H1 (cell line): ENCODE measurements around the gene TCF20. TPM values are rescaled to one million over a fixed set of nuclear protein-coding genes. Genes with fewer than 3 reads are reported as not detected.

Experiments
- CTCF ChIA-PET: fragments of 300-600 bp; sonication (Branson Sonifier 250); formaldehyde crosslinking; loops from one replicate; lab custom pipeline; 2021; ENCODE audit not compliant: partially characterized antibody; lab: Charles Lee
- POLR2A ChIA-PET: fragments of 300-600 bp; sonication (Branson Sonifier 250); formaldehyde crosslinking; loops from one replicate; lab custom pipeline; 2021; ENCODE audit warnings: inconsistent platforms; ENCODE audit not compliant: partially characterized antibody; lab: Charles Lee
- DNase-seq, 2 experiments: peaks; one replicate each; pipeline versions ENCODE4 v3.0.0 to v3.0.0-alpha.2; 2010 to 2022; ENCODE audit warnings: low spot score in 2 of 2, low read depth in 1 of 2, mixed read lengths in 1 of 2
- FAIRE-seq: peaks from 2 replicates; lab custom pipeline; 2011; peaks lifted over from hg19 to GRCh38; lab: Jason Lieb, UNC
- H2AFZ ChIP-seq: 2 replicates; pipeline ENCODE4 v1.8.1; 2012; ENCODE audit warnings: low read length, inconsistent platforms
- H2AK5ac ChIP-seq: 2 replicates; pipeline ENCODE4 v1.6.1; 2013; ENCODE audit warnings: low read depth, low read length
- H2BK120ac ChIP-seq: replicated peaks from 2 replicates; pipeline ENCODE3; 2013; ENCODE audit warnings: low read depth, low read length, inconsistent platforms
- H2BK12ac ChIP-seq: 2 replicates; pipeline ENCODE4 v1.6.1; 2013; ENCODE audit warnings: low read depth, low read length
- H2BK15ac ChIP-seq: 2 replicates; pipeline ENCODE4 v1.6.1; 2013; ENCODE audit warnings: low read length
- H2BK20ac ChIP-seq: 2 replicates; pipeline ENCODE4 v1.6.1; 2013; ENCODE audit warnings: low read length
- H2BK5ac ChIP-seq: 2 replicates; pipeline ENCODE4 v1.6.1; 2013; ENCODE audit warnings: low read depth, low read length
- H3K14ac ChIP-seq: 2 replicates; pipeline ENCODE4 v1.6.1; 2013; ENCODE audit warnings: inconsistent platforms; ENCODE audit not compliant: insufficient read length
- H3K18ac ChIP-seq: 2 replicates; pipeline ENCODE4 v1.6.1; 2013; ENCODE audit warnings: low read length; ENCODE audit errors: extremely low read depth
- H3K23ac ChIP-seq: 2 replicates; pipeline ENCODE4 v1.6.1; 2013; ENCODE audit warnings: inconsistent platforms; ENCODE audit not compliant: insufficient read length
- H3K23me2 ChIP-seq: 2 replicates; pipeline ENCODE4 v1.6.1; 2013; ENCODE audit warnings: low read depth, low read length
- H3K27ac ChIP-seq: 2 replicates; pipeline ENCODE4 v1.6.1; 2011; ENCODE audit warnings: low read depth, low read length, inconsistent platforms
- H3K27me3 ChIP-seq, 4 experiments: replicated peaks in 1 of 4; 1 replicate in 1 of 4; 2 replicates in 3 of 4; pipeline versions ENCODE4 v1.6.1 to v1.8.1; 2011 to 2013; ENCODE audit warnings: low read length in 3 of 4, mild to moderate bottlenecking in 3 of 4, inconsistent platforms in 2 of 4, mixed read lengths in 2 of 4, moderate library complexity in 1 of 4; ENCODE audit not compliant: control insufficient read depth in 3 of 4, insufficient read depth in 3 of 4; ENCODE audit errors: extremely low read depth in 1 of 4
- H3K36me3 ChIP-seq, 4 experiments: 2 replicates each; pipeline versions ENCODE4 v1.6.1 to v1.8.1; 2011 to 2013; ENCODE audit warnings: mild to moderate bottlenecking in 4 of 4, low read length in 3 of 4, moderate library complexity in 2 of 4, control low read depth in 1 of 4, inconsistent platforms in 1 of 4; ENCODE audit not compliant: insufficient read depth in 4 of 4, control insufficient read depth in 2 of 4
- H3K4ac ChIP-seq: replicated peaks from 2 replicates; pipeline ENCODE3; 2013; ENCODE audit warnings: low read length, low read depth, mixed read lengths, inconsistent platforms; ENCODE audit not compliant: insufficient read length
- H3K4me1 ChIP-seq, 4 experiments: replicated peaks in 1 of 4; 1 replicate in 1 of 4; 2 replicates in 3 of 4; pipeline versions ENCODE4 v1.6.1 to v1.8.1; 2011 to 2013; ENCODE audit warnings: low read length in 3 of 4, inconsistent platforms in 2 of 4, mixed read lengths in 1 of 4; ENCODE audit not compliant: insufficient read depth in 4 of 4, control insufficient read depth in 3 of 4
- H3K4me2 ChIP-seq, 2 experiments: 2 replicates each; pipeline versions ENCODE4 v1.6.1 to v1.8.1; 2011 to 2013; ENCODE audit warnings: low read depth in 2 of 2, low read length in 2 of 2, control low read depth in 1 of 2, inconsistent platforms in 1 of 2, mild to moderate bottlenecking in 1 of 2; ENCODE audit not compliant: insufficient read depth in 1 of 2
- H3K4me3 ChIP-seq, 4 experiments: fragments of 200-600, 300-600 bp in 1 of 4; sonication (generic), shearing (Covaris generic), sonication (Bioruptor Twin) in 1 of 4; 2 replicates each; pipeline versions ENCODE4 v1.5.1 to v1.8.1; 2011 to 2016; ENCODE audit warnings: low read length in 4 of 4, low read depth in 3 of 4, control low read depth in 2 of 4, inconsistent platforms in 2 of 4, mild to moderate bottlenecking in 2 of 4, mixed read lengths in 1 of 4, moderate library complexity in 1 of 4; ENCODE audit not compliant: insufficient read depth in 2 of 4; ENCODE audit errors: extremely low read depth in 1 of 4
- H3K56ac ChIP-seq: replicated peaks from 2 replicates; pipeline ENCODE3; 2013; ENCODE audit warnings: low read depth, mild to moderate bottlenecking, mixed read lengths, low read length, inconsistent platforms; ENCODE audit not compliant: insufficient read length
- H3K79me1 ChIP-seq: 2 replicates; pipeline ENCODE4 v1.6.1; 2013; ENCODE audit warnings: low read depth, low read length, control low read depth
- H3K79me2 ChIP-seq, 2 experiments: 2 replicates each; pipeline versions ENCODE4 v1.6.1 to v1.8.1; 2012 to 2013; ENCODE audit warnings: low read length in 2 of 2, mild to moderate bottlenecking in 2 of 2, inconsistent platforms in 1 of 2; ENCODE audit not compliant: insufficient read depth in 2 of 2, control insufficient read depth in 1 of 2
- H3K9ac ChIP-seq, 4 experiments: replicated peaks in 1 of 4; 1 replicate in 1 of 4; 2 replicates in 3 of 4; pipeline versions ENCODE4 v1.6.1 to v1.8.1; 2011 to 2013; ENCODE audit warnings: low read depth in 3 of 4, low read length in 3 of 4, control low read depth in 2 of 4, mild to moderate bottlenecking in 2 of 4, moderate library complexity in 2 of 4, inconsistent platforms in 1 of 4; ENCODE audit errors: extremely low read depth in 1 of 4
- H3K9me3 ChIP-seq, 2 experiments: 2 replicates each; pipeline versions ENCODE4 v1.6.1 to v1.8.1; 2012 to 2013; ENCODE audit warnings: mild to moderate bottlenecking in 2 of 2, moderate library complexity in 2 of 2, control low read depth in 1 of 2, inconsistent platforms in 1 of 2, low read depth in 1 of 2, low read length in 1 of 2, mixed read lengths in 1 of 2; ENCODE audit not compliant: insufficient read depth in 2 of 2
- H4K20me1 ChIP-seq, 2 experiments: replicated peaks in 1 of 2; 2 replicates each; pipeline versions ENCODE3 to v1.8.1; 2011 to 2013; ENCODE audit warnings: inconsistent platforms in 2 of 2, low read length in 2 of 2, mild to moderate bottlenecking in 1 of 2; ENCODE audit not compliant: insufficient read depth in 2 of 2, control insufficient read depth in 1 of 2
- H4K5ac ChIP-seq: 2 replicates; pipeline ENCODE4 v1.6.1; 2013; ENCODE audit warnings: low read length, low read depth, mixed read lengths, inconsistent platforms; ENCODE audit not compliant: insufficient read length
- H4K8ac ChIP-seq: 2 replicates; pipeline ENCODE4 v1.8.0; 2013; ENCODE audit warnings: mild to moderate bottlenecking, moderate library complexity, low read length, inconsistent platforms; ENCODE audit not compliant: insufficient read depth; ENCODE audit errors: extremely low read depth
- H4K91ac ChIP-seq: replicated peaks from 2 replicates; pipeline ENCODE3; 2013; ENCODE audit warnings: low read length, mixed read lengths, inconsistent platforms; ENCODE audit not compliant: insufficient read length
- GTF2F1 ChIP-seq: IDR thresholded peaks from 2 replicates; pipeline ENCODE4 v1.6.1; 2012; ENCODE audit warnings: low read depth, low read length, improper control_type of control experiment, borderline replicate concordance
- KDM5A ChIP-seq: fragments of 200-600 bp; IDR thresholded peaks from 2 replicates; pipeline ENCODE4 v1.7.1; 2012; ENCODE audit warnings: mild to moderate bottlenecking, low read length, inconsistent platforms, mixed read lengths
- MAFK ChIP-seq: IDR thresholded peaks from 2 replicates; pipeline ENCODE4 v1.6.1; 2012; ENCODE audit warnings: low read depth, mild to moderate bottlenecking, improper control_type of control experiment, low read length
- NANOG ChIP-seq: IDR thresholded peaks from 2 replicates; pipeline ENCODE4 v1.6.1; 2011; ENCODE audit warnings: low read length, low read depth, mild to moderate bottlenecking, inconsistent platforms; ENCODE audit not compliant: insufficient read depth, poor library complexity, severe bottlenecking
- POLR2AphosphoS5 ChIP-seq: IDR thresholded peaks from 2 replicates; pipeline ENCODE4 v1.6.1; 2011; ENCODE audit warnings: low read depth, low read length
- RFX5 ChIP-seq: IDR thresholded peaks from 2 replicates; pipeline ENCODE4 v1.6.1; 2011; ENCODE audit warnings: low read depth, low read length, improper control_type of control experiment, borderline replicate concordance
- SIN3A ChIP-seq, 2 experiments: IDR thresholded peaks in 1 of 2; conservative IDR thresholded peaks in 1 of 2; 2 replicates each; pipeline ENCODE4 v1.6.1; 2011 to 2012; ENCODE audit warnings: low read length in 2 of 2, improper control_type of control experiment in 1 of 2, low read depth in 1 of 2, mild to moderate bottlenecking in 1 of 2
- SP4 ChIP-seq: IDR thresholded peaks from 2 replicates; pipeline ENCODE4 v1.6.1; 2012; ENCODE audit warnings: low read length, inconsistent platforms
- WGBS, 2 experiments: shearing (Covaris generic) in 1 of 2; methylation state at CpG; one replicate each; pipeline versions ENCODE4 v1.1.6 to v1.1.7; 2013 to 2015; ENCODE audit warnings: low lambda C conversion rate in 2 of 2, mixed read lengths in 2 of 2, inconsistent platforms in 1 of 2, low coverage in 1 of 2, missing lambda C conversion rate in 1 of 2; ENCODE audit not compliant: insufficient replicate concordance in 2 of 2, insufficient coverage in 1 of 2, insufficient read length in 1 of 2; ENCODE audit errors: extremely low coverage in 1 of 2, missing lambda C conversion rate in 1 of 2; 5-methylcytosine and 5-hydroxymethylcytosine counted together
- polyA plus RNA-seq, 7 experiments: library from polyadenylated mRNA; depleted of rRNA in 3 of 7; stranded (reverse) in 5 of 7; unstranded in 2 of 7; fragments of >200 nt in 5 of 7; fragments of 200-250 nt in 2 of 7; gene quantifications; 1 replicate in 5 of 7; 2 replicates in 1 of 7; 4 replicates in 1 of 7; pipeline versions ENCODE4 v1.2.1 to v1.2.3, GENCODE V29; 2011 to 2013; ENCODE audit warnings: missing spikeins in 2 of 7, mixed read lengths in 2 of 7
- total RNA-seq: library from RNA; stranded (reverse); fragmentation: NEBNext Ultra II Directional; extraction: Animal tissue kit (Norgen Biotek cat#: 25700); gene quantifications from 2 replicates; pipeline ENCODE4 v1.2.1, GENCODE V29; 2021
- TF ChIP-seq, protein P1 (sequence below): IDR thresholded peaks from 2 replicates; pipeline ENCODE4 v1.6.1; 2011; ENCODE audit warnings: low read depth, mild to moderate bottlenecking, low read length; ENCODE audit not compliant: insufficient read depth

Gene TCF20
- total and polyA plus RNA-seq, 2 of the 8 experiments (the other 6 are each of a cell fraction or from before 2014, with no cell fraction given): 22.0 to 79.8 TPM

- no peak overlapping the region for H2BK5ac ChIP-seq
- ChIA-PET POLR2A (no interaction called here), CTCF (interaction anchor here (0.7 kb wide), 1 partner anchor 111 kb away, joined by 3 read pairs; no protein-coding TSS in a partner anchor)
- H3K27ac ChIP-seq: no peak overlapping the region
- no peak overlapping the region for H3K4ac ChIP-seq
- H3K9me3 ChIP-seq: 0 out of 4 replicates have a peak, but pooled peaks cover 0 to 2% of the 10 kb centered on the region in 2 experiments
- FAIRE-seq (no peak), DNase-seq (no peak)
- 96% methylated on average over 3 of the region's 3 CpGs; no CpG with 5 or more reads in 1 of the 2 experiments for WGBS, 2 experiments
- H3K27me3 ChIP-seq: no peaks in the 10 kb centered on the region
- no peaks in the 10 kb centered on the region for H3K23me2 ChIP-seq
- no peak overlapping the region for H3K9ac ChIP-seq
- H2BK12ac ChIP-seq: no peak overlapping the region
- no peaks in the 10 kb centered on the region for H3K36me3 ChIP-seq
- no peak overlapping the region for H3K56ac ChIP-seq
- peaks cover 16 to 44% of the 10 kb centered on the region in 2 experiments for H4K20me1 ChIP-seq
- H4K5ac ChIP-seq: no peak overlapping the region
- H3K4me1 ChIP-seq: peaks cover 1 to 3% (median 2%) of the 10 kb centered on the region in 4 experiments; a peak in 3 of 7 replicates
- H4K91ac ChIP-seq: no peak overlapping the region
- peaks cover 16% of the 10 kb centered on the region for H3K79me1 ChIP-seq
- no peak overlapping the region for H3K4me3 ChIP-seq
- no peak overlapping the region for H2AK5ac ChIP-seq
- no peak overlapping the region for H2BK20ac ChIP-seq
- no peak overlapping the region for H2BK120ac ChIP-seq
- no peak overlapping the region for H3K23ac ChIP-seq
- no peak overlapping the region for H3K14ac ChIP-seq
- no peak overlapping the region for H2AFZ ChIP-seq
- no peak overlapping the region for H3K18ac ChIP-seq
- H3K79me2 ChIP-seq: peaks cover 10 to 89% of the 10 kb centered on the region in 2 experiments
- no peak overlapping the region for H4K8ac ChIP-seq
- no peak overlapping the region for H2BK15ac ChIP-seq
- no peak for TF ChIP-seq NANOG
- no peak for TF ChIP-seq POLR2AphosphoS5
- no peak for TF ChIP-seq MAFK
- TF ChIP-seq, protein P1, sequence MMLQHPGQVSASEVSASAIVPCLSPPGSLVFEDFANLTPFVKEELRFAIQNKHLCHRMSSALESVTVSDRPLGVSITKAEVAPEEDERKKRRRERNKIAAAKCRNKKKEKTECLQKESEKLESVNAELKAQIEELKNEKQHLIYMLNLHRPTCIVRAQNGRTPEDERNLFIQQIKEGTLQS: no peak
- TF ChIP-seq RFX5: no peak
- no peak for TF ChIP-seq SP4
- no peak for TF ChIP-seq SIN3A (conservative IDR thresholded peaks at IDR 0.05 in 1 of 2, IDR thresholded peaks at IDR 0.05 in 1 of 2; ENCODE audit: low read depth in 1 of 2, low read length in 2 of 2)
- TF ChIP-seq KDM5A: no peak
- TF ChIP-seq GTF2F1: no peak
- H3K4me2 ChIP-seq: no peak overlapping the region
These were observed 38.5 kb downstream of the TCF20 start for GRCh38 chr22:42231929-42232328.
